Anterior cingulate cortex (tissue), 58 donors: ENCODE data around the gene NPLOC4.

Source experiments
- DNase-seq, 58 donors: peaks; one replicate each; lab custom pipeline; 2025; lab: John Stamatoyannopoulos, UW

The NPLOC4 gene

GRCh38 chr17:81573794-81574642 lies 62.9 kb downstream of the NPLOC4 start:
- no peak for DNase-seq

- DNase-seq: no peak
These were observed 64.2 kb downstream of the NPLOC4 start for GRCh38 chr17:81572563-81573168.

DNA sequence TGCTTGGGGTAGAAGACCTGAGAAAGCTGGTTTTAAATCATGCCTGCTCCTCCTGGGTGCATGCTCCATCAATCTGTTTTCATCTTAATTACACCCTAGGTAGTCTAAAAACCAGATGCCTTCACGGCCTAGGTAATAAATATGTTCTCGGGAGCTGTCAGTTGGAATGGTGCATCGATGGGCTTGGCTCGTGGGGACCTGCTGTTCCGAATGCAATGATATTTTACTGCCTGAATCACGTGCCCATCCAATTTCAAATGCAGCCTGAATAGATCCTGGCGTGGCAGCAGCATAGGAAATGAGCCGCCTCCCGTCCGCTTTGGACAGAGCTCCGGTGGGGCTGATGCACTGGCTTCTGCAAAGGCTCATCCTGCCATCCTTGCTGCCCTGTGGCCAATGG lies 65.9 kb downstream of the NPLOC4 start:
- peak in 5 of 58 donors; percentile 13 to 48 (median 27) for DNase-seq

GRCh38 chr17:81569986-81570514 lies 66.9 kb downstream of the NPLOC4 start:
- no peak for DNase-seq

DNA sequence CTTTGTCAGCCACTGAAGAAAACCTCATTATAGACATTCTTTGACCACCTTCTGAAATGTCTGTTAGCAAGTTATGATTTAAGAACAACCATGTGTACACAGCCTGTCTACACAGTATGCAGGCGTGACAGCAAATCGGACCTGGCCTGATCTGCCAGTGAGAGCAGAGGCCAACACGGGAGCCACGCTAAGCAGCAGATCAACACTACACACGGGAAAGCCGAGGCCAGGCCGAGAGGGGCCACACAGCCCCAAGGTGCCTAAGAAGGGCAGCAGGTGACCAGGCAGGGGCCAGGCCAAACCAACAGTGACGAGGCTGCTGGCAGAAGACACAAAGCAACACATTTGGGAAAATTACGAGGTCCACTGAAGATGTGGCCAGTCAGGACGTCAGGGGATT lies 68.5 kb downstream of the NPLOC4 start:
- no peak for DNase-seq

GRCh38 chr17:81567191-81567590 lies 69.7 kb downstream of the NPLOC4 start:
- DNase-seq: no peak

- peak in 14 of 58 donors; percentile 11 to 36 (median 24) for DNase-seq
These were observed 70.3 kb downstream of the NPLOC4 start for GRCh38 chr17:81566461-81567126.

DNA sequence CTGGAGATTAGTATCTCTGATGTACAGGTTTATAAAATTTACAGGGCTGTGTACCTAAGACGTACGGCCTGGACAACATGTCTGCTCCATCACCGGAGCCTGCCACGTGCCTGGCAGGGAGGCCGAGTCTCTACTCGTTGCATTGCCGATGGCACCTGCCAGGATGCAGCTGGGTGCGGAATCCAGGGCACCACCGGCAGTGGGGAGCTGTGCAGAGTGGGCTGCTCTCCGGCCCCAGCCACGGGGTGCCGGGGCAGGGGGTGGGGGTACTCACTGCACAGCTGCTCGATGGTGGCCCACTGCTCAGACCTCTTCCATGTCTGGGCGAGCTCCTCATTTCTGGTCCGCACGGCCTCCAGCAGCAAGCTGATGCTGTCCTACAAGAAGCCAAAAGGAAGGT lies 71.7 kb downstream of the NPLOC4 start:
- no peak for DNase-seq

DNA sequence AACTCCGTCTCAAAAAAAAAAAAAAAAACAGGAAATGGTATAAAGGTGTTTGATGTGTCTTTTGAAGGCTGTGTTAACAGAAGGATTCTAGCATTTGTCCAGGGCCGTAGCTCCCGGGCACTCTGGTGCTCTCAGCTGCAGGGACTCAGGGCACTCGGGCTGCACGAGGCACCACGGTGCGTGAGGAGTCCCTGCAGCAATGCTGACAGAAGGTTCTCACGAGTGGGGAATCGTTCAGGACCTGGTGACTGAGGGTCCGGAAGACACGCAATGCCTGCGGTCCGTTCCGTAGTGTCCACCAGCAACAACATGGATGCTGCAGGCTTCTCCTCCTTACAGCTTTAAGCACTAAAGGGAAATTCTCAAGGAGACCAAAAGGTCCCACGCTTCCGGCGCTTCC lies 72.1 kb downstream of the NPLOC4 start:
- DNase-seq: no peak

DNA sequence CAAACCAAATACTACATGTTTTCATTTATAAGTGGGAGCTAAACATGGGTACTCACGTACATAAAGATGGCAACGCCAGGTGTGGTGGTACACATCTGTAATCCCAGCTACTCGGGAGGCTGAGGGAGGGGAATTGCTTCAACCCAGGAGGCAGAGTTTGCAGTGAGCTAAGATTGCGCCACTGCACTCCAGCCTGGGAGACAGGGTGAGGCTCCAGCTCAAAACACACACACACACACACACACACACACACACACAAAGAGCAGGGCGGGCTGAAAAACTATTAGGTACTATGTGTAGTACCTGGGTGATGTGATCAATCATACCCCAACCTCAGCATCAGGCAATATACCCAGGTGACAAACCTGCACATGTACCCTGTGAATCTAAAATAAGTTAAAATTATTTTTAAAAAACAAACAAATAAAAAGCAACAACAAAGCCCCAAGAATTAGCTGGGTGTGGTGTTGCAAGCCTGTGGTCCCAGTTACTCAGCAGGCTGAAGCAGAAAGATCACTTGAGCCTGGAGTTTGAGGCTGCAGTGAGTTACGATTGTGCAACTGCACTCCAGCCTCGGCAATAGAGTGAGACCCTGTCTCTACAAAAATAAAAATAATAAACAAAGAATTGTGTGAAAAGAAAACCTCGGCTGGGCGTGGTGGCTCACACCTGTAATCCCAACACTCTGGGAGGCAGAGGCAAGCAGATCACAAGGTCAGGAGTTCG lies 72.9 kb downstream of the NPLOC4 start:
- no peak for DNase-seq

GRCh38 chr17:81561494-81561885 lies 75.4 kb downstream of the NPLOC4 start:
- DNase-seq: no peak

DNA sequence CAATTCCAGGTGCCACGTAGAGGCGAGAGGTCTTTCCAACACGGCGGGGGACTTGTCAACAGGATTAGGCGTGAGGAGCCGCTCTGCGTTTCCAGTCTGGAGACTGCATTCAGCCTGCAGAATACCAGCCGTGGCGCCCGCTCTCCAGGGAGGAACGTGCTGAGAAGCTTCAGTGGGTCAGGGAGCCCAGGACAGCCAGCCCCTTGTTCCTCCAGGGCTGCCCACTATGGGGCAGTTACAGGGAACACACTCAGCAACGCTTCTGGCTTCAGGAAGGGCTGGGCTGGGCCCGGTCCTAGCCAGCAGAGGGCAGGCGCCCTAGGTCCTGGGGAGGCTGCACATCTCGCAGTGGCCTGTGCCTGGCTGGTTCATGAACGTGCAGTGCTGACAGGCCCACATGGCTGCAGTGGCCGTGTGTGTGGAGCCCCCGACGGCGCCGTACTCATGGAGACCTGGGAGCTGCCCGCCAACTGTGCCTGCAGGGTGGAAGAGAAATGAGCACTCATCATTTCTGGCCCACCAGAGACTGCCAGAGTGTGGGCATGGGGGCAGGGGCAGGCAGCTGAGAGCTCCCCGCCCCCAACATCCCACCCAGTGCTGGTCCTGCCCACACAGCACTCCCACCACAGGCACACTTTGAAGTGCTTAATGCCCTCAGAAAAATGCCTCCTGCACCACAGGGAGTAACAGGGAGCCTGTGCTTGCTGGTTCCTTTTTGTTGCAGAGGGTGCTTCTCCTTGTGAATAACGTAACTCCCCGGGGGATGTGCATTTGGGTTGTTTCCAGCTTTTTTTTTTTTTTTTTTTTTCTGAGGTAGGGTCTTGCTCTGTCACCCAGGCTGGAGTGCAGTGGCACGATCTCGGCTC lies 77.7 kb downstream of the NPLOC4 start:
- peak in 8 of 58 donors; percentile 17 to 54 (median 35) for DNase-seq

DNA sequence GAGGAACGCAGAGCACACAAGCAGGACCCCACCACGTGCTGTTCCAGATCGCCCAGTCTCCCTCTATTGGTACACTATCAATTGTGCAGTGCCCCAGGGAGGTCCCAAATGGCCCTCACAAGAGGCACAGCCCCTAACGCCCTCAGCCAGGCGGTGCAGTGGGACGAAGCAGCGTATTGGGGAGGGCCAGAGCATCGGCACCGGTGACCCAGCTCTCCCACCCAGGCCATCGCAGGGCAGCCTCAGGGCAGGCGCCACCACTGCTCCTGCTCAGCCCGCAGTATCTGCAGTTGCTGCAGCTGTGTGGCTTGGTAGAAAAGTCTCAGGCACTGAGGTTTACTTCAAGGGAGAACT lies 78.8 kb downstream of the NPLOC4 start:
- DNase-seq: no peak

DNA sequence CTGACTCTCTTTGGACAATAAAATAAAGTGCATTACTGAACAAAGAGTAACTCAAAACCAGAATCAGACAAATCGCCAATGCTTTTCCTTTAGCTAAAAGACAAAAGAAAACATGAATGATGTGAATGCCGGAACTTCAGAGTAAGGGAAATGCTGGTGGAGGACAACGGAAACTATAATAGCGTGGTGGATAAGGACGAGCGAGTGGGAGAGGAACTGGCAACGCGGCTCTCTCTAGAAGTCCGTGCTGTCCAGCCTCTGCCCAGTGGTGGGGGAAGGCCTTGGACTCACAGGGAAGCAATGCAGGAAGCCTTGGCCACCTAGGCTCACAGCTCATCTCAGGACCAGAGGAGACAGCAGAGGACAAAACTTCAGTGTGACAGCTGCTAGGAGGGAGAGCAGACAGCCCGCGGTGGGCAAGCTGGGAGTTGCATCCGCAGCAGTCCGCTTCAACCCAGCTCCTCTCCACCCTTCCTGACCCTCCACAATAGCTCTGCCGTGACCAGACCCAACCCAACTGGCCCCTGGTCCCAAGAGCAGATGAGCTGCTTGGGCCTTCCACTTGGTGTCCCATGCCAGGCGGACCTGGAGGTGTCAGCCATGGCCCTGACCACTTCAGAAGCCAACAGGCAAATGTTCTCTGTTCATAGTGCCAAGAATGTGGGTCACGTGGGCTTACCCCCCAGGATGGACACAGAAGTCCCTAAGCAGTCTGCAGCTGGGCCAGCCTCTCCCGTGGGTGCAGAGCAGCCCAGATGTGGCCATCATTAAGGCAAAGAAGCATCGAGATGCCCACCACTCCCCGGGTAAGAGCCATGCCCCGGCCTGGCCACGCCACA lies 79.4 kb downstream of the NPLOC4 start:
- DNase-seq: no peak

DNA sequence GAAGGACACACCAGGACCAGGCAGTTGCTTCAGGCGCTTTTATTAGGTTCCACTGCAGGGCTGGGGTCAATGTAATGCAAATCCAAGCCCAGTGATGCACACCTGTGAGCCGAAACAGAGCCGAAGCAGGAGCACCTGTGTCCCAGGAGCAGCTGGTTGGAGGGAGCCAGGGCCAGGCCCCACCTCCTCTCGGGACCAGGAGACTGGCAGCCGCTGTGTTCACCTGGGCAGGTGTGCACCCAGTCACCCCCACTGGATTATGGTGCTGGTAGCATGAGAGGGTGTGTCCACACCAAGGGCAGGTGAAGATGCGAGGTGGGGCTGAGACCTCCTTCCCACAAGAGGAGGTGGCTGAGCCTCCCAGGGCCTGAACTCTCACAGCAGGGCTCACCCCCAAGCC lies 80.0 kb downstream of the NPLOC4 start:
- no peak for DNase-seq

- DNase-seq: no peak
These were observed 80.7 kb downstream of the NPLOC4 start for GRCh38 chr17:81556175-81556691.

GRCh38 chr17:81553616-81554181 lies 83.2 kb downstream of the NPLOC4 start:
- peak in 8 of 58 donors; percentile 8 to 49 (median 34) for DNase-seq

- peak in 49 of 58 donors; percentile 27 to 81 (median 60) for DNase-seq
These were observed 83.8 kb downstream of the NPLOC4 start for GRCh38 chr17:81553018-81553615.
